ENCODE measurements around the gene CRTAP. TPM values are rescaled to one million over a fixed set of nuclear protein-coding genes. Genes with fewer than 3 reads are reported as not detected.

Gene CRTAP
- total RNA-seq, 1 experiment from 2014 or later, result 174 TPM

DNA sequence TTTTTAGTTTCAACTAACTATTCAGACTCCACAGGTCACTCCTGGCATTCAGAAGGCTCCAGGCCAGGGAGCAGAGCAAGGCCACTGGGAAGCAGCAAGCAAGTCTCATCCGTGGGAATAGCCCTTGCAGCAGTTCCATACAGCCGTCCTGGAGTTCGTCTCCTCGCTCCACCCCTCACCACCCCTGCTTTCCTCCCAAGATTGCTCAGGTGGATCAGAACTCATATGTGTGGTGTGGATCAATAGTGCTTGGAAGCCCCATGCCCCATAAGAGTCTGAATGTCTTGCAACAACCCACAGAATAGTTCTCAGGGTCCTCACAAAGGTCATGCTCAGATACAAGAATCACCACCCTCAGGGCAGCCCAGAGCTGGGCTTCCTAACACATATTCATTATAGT, 60.3 kb downstream of the CRTAP start:
- Histone ChIP-seq H3K4me2 (ENCODE audit: low read length) (no peak overlapping the region), H3K36me3 (ENCODE audit: low read depth, low read length) (no peaks in the 10 kb centered on the region), H4K20me1 (ENCODE audit: low read length) (no peaks in the 10 kb centered on the region), H3K27me3 (ENCODE audit: low read length) (no peaks in the 10 kb centered on the region), H3K4me1 (ENCODE audit: insufficient read depth, low read length) (no peaks in the 10 kb centered on the region), H3K9ac (ENCODE audit: low read length) (no peak overlapping the region), H2AFZ (ENCODE audit: low read length) (no peak overlapping the region), H3K4me3 (ENCODE audit: low read length) (no peak overlapping the region), H3K9me2 (replicated peaks; ENCODE audit: low read length) (no peaks in the 10 kb centered on the region), H3K9me3 (ENCODE audit: low read length) (no peaks in the 10 kb centered on the region), H3K27ac (ENCODE audit: low read length) (no peak overlapping the region), H3K79me2 (ENCODE audit: low read length) (no peaks in the 10 kb centered on the region), H3F3A (ENCODE audit: low read length, unreplicated experiment) (no peaks in the 10 kb centered on the region)
- ATAC-seq (no peak), DNase-seq (no peak)
- ChIA-PET POLR2A (ENCODE audit: unreplicated experiment) (no interaction called here), CTCF (no interaction called here)
- BruUV-seq (replicated peaks), result no TSS peak
- TF ChIP-seq EZH2 (IDR thresholded peaks at IDR 0.05; ENCODE audit: low read length, unreplicated experiment) (no peak), EZH2phosphoT487 (IDR thresholded peaks at IDR 0.05; ENCODE audit: borderline replicate concordance, low read length) (no peak)
- TF ChIP-seq, protein P1, sequence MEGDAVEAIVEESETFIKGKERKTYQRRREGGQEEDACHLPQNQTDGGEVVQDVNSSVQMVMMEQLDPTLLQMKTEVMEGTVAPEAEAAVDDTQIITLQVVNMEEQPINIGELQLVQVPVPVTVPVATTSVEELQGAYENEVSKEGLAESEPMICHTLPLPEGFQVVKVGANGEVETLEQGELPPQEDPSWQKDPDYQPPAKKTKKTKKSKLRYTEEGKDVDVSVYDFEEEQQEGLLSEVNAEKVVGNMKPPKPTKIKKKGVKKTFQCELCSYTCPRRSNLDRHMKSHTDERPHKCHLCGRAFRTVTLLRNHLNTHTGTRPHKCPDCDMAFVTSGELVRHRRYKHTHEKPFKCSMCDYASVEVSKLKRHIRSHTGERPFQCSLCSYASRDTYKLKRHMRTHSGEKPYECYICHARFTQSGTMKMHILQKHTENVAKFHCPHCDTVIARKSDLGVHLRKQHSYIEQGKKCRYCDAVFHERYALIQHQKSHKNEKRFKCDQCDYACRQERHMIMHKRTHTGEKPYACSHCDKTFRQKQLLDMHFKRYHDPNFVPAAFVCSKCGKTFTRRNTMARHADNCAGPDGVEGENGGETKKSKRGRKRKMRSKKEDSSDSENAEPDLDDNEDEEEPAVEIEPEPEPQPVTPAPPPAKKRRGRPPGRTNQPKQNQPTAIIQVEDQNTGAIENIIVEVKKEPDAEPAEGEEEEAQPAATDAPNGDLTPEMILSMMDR (conservative IDR thresholded peaks at IDR 0.05; ENCODE audit: low read depth, low read length), result no peak
- intact Hi-C loops (cut with micrococcal nuclease), result no loop called here

DNA sequence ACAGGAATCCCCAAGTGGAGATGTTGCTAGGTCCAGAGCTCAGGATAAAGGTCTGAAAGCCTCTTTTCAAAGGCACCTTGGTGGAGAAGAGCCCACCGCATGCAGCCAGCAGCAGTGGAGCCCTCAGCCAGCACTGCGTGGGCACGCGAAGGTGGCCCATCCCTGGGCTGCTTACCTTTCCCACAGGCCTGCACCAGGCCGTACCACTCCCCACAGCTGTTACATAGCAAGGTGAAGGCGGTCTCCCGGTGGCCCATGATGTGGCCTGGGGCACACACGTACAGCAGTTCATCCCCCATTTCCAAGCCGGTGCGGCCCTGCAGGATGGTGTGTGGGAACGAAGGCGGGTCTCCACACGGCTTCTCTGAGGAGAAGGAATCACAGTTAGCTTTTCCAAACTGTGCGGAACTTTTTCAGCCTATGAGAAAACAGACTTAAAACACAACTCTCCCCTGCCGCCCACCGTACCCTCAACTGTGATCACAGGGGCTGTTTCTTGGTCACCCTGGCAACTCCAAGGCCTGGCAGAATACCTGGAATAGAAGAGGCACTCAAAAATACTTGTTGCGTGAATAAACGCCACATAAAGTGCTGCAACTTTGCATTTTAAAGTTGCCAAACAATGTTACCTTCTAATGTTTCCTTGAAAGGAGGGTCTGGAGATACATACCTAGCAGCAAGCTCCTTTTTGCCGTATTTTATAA, 61.0 kb downstream of the CRTAP start:
- Histone ChIP-seq H3K27ac (ENCODE audit: low read length) (no peak overlapping the region), H3F3A (ENCODE audit: low read length, unreplicated experiment) (no peaks in the 10 kb centered on the region), H3K4me1 (ENCODE audit: insufficient read depth, low read length) (no peaks in the 10 kb centered on the region), H3K4me3 (ENCODE audit: low read length) (no peak overlapping the region), H3K36me3 (ENCODE audit: low read depth, low read length) (no peaks in the 10 kb centered on the region), H3K4me2 (ENCODE audit: low read length) (no peak overlapping the region), H2AFZ (ENCODE audit: low read length) (no peak overlapping the region), H3K9ac (ENCODE audit: low read length) (no peak overlapping the region), H3K27me3 (ENCODE audit: low read length) (no peaks in the 10 kb centered on the region), H3K9me3 (ENCODE audit: low read length) (no peaks in the 10 kb centered on the region), H4K20me1 (ENCODE audit: low read length) (no peaks in the 10 kb centered on the region), H3K79me2 (ENCODE audit: low read length) (no peaks in the 10 kb centered on the region), H3K9me2 (replicated peaks; ENCODE audit: low read length) (no peaks in the 10 kb centered on the region)
- BruUV-seq (replicated peaks), result no TSS peak
- CTCF ChIA-PET, result no interaction called here
- intact Hi-C loops (cut with micrococcal nuclease), result no loop called here
- DNase-seq (no peak), ATAC-seq (no peak)
- TF ChIP-seq EZH2phosphoT487 (IDR thresholded peaks at IDR 0.05; ENCODE audit: borderline replicate concordance, low read length) (no peak), EZH2 (IDR thresholded peaks at IDR 0.05; ENCODE audit: low read length, unreplicated experiment) (no peak)
- TF ChIP-seq, protein P1 (conservative IDR thresholded peaks at IDR 0.05; ENCODE audit: low read depth, low read length), result no peak
- POLR2A ChIA-PET (ENCODE audit: unreplicated experiment), result no interaction called here

DNA sequence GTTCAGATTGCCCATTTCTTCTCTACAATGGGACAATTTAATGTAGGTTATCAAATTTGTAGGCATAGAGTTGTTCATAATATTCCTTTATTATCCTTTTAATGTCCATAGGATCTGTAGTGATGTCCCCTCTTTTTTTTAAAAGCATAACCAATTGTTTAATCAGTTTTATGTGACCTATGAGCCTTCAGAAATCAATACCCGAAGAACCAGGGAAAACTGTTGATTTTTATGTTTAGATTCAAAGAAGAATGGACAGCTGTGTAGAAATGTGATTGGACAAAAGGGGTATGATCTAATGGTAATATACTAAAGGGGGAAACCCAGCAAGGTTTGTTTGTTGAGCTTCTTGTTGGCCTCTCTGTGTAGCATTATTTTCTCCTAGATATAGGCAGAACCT, 65.3 kb downstream of the CRTAP start:
- Histone ChIP-seq H3K27ac (ENCODE audit: low read length) (no peak overlapping the region), H3K27me3 (ENCODE audit: low read length) (no peaks in the 10 kb centered on the region), H4K20me1 (ENCODE audit: low read length) (no peaks in the 10 kb centered on the region), H3K9ac (ENCODE audit: low read length) (no peak overlapping the region), H3K79me2 (ENCODE audit: low read length) (no peaks in the 10 kb centered on the region), H3K4me1 (ENCODE audit: insufficient read depth, low read length) (no peaks in the 10 kb centered on the region), H3K4me3 (ENCODE audit: low read length) (no peak overlapping the region), H3F3A (ENCODE audit: low read length, unreplicated experiment) (no peaks in the 10 kb centered on the region), H3K4me2 (ENCODE audit: low read length) (no peak overlapping the region), H2AFZ (ENCODE audit: low read length) (no peak overlapping the region), H3K36me3 (ENCODE audit: low read depth, low read length) (no peaks in the 10 kb centered on the region), H3K9me3 (ENCODE audit: low read length) (no peaks in the 10 kb centered on the region), H3K9me2 (replicated peaks; ENCODE audit: low read length) (no peaks in the 10 kb centered on the region)
- intact Hi-C loops (cut with micrococcal nuclease), result no loop called here
- ATAC-seq (no peak), DNase-seq (no peak)
- TF ChIP-seq, protein P1 (conservative IDR thresholded peaks at IDR 0.05; ENCODE audit: low read depth, low read length), result no peak
- TF ChIP-seq EZH2 (IDR thresholded peaks at IDR 0.05; ENCODE audit: low read length, unreplicated experiment) (no peak), EZH2phosphoT487 (IDR thresholded peaks at IDR 0.05; ENCODE audit: borderline replicate concordance, low read length) (no peak)
- ChIA-PET POLR2A (ENCODE audit: unreplicated experiment) (no interaction called here), CTCF (no interaction called here)
- no TSS peak for BruUV-seq (replicated peaks)
